ENCODE data around the gene CCDC158.

DNA sequence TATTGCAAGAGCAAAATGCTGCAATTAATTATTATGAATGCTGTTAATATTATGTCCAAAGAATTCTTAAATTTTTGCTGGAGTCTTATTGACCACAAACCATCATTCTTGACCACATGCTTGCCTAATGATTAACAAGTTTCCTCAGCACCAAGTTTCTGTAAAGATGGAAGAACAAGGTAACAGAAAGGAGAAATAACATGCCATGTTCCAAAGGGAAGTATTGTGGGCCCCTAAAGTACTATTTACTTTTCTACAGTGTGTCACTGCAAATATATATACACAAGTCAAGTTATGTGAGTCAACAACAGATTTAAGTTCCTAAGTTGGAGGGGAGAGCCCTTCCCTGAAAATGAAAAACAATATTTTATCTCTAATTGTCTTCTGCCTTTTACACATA lies 148.9 kb downstream of the CCDC158 start:
- TF ChIP-seq, protein P1, sequence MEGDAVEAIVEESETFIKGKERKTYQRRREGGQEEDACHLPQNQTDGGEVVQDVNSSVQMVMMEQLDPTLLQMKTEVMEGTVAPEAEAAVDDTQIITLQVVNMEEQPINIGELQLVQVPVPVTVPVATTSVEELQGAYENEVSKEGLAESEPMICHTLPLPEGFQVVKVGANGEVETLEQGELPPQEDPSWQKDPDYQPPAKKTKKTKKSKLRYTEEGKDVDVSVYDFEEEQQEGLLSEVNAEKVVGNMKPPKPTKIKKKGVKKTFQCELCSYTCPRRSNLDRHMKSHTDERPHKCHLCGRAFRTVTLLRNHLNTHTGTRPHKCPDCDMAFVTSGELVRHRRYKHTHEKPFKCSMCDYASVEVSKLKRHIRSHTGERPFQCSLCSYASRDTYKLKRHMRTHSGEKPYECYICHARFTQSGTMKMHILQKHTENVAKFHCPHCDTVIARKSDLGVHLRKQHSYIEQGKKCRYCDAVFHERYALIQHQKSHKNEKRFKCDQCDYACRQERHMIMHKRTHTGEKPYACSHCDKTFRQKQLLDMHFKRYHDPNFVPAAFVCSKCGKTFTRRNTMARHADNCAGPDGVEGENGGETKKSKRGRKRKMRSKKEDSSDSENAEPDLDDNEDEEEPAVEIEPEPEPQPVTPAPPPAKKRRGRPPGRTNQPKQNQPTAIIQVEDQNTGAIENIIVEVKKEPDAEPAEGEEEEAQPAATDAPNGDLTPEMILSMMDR (conservative IDR thresholded peaks at IDR 0.05; ENCODE audit: low read depth in 2 of 2) = no peak
- no peak for TF ChIP-seq EZH2phosphoT487 (IDR thresholded peaks at IDR 0.05; ENCODE audit: unreplicated experiment)
- TF ChIP-seq JUNB (IDR thresholded peaks at IDR 0.05; ENCODE audit: unreplicated experiment) = no peak
- TF ChIP-seq POLR2AphosphoS5 (IDR thresholded peaks at IDR 0.05; ENCODE audit: low read depth) = no peak
- TF ChIP-seq REST (IDR thresholded peaks at IDR 0.05; ENCODE audit: unreplicated experiment) = no peak
- no peak for TF ChIP-seq CREB1 (CRISPR knock-in tag; IDR thresholded peaks at IDR 0.05; ENCODE audit: low read depth)
- TF ChIP-seq EZH2 (IDR thresholded peaks at IDR 0.05; ENCODE audit: low read depth, unreplicated experiment) = no peak
- no peak for TF ChIP-seq ZNF331 (CRISPR knock-in tag; IDR thresholded peaks at IDR 0.05; ENCODE audit: low read depth)
- TF ChIP-seq ZNF462 (CRISPR knock-in tag; IDR thresholded peaks at IDR 0.05) = no peak
- TF ChIP-seq, protein P2, sequence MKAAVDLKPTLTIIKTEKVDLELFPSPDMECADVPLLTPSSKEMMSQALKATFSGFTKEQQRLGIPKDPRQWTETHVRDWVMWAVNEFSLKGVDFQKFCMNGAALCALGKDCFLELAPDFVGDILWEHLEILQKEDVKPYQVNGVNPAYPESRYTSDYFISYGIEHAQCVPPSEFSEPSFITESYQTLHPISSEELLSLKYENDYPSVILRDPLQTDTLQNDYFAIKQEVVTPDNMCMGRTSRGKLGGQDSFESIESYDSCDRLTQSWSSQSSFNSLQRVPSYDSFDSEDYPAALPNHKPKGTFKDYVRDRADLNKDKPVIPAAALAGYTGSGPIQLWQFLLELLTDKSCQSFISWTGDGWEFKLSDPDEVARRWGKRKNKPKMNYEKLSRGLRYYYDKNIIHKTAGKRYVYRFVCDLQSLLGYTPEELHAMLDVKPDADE (IDR thresholded peaks at IDR 0.05) = no peak
- TF ChIP-seq STAT1 (IDR thresholded peaks at IDR 0.05; ENCODE audit: unreplicated experiment) = no peak
